H1 (cell line): ENCODE results near the gene DNM1L. TPM values are rescaled to one million over a fixed set of nuclear protein-coding genes. Genes with fewer than 3 reads are reported as not detected.

Experiments used
- CTCF ChIA-PET: fragments of 300-600 bp; sonication (Branson Sonifier 250); formaldehyde crosslinking; loops from one replicate; lab custom pipeline; 2021; ENCODE audit not compliant: partially characterized antibody; lab: Charles Lee
- POLR2A ChIA-PET: fragments of 300-600 bp; sonication (Branson Sonifier 250); formaldehyde crosslinking; loops from one replicate; lab custom pipeline; 2021; ENCODE audit warnings: inconsistent platforms; ENCODE audit not compliant: partially characterized antibody; lab: Charles Lee
- DNase-seq, 2 experiments: peaks; one replicate each; pipeline versions ENCODE4 v3.0.0 to v3.0.0-alpha.2; 2010 to 2022; ENCODE audit warnings: low spot score in 2 of 2, low read depth in 1 of 2, mixed read lengths in 1 of 2
- FAIRE-seq: peaks from 2 replicates; lab custom pipeline; 2011; peaks lifted over from hg19 to GRCh38; lab: Jason Lieb, UNC
- H2AFZ ChIP-seq: 2 replicates; pipeline ENCODE4 v1.8.1; 2012; ENCODE audit warnings: low read length, inconsistent platforms
- H2AK5ac ChIP-seq: 2 replicates; pipeline ENCODE4 v1.6.1; 2013; ENCODE audit warnings: low read depth, low read length
- H2BK120ac ChIP-seq: replicated peaks from 2 replicates; pipeline ENCODE3; 2013; ENCODE audit warnings: low read depth, low read length, inconsistent platforms
- H2BK12ac ChIP-seq: 2 replicates; pipeline ENCODE4 v1.6.1; 2013; ENCODE audit warnings: low read depth, low read length
- H2BK15ac ChIP-seq: 2 replicates; pipeline ENCODE4 v1.6.1; 2013; ENCODE audit warnings: low read length
- H2BK20ac ChIP-seq: 2 replicates; pipeline ENCODE4 v1.6.1; 2013; ENCODE audit warnings: low read length
- H2BK5ac ChIP-seq: 2 replicates; pipeline ENCODE4 v1.6.1; 2013; ENCODE audit warnings: low read depth, low read length
- H3K14ac ChIP-seq: 2 replicates; pipeline ENCODE4 v1.6.1; 2013; ENCODE audit warnings: inconsistent platforms; ENCODE audit not compliant: insufficient read length
- H3K18ac ChIP-seq: 2 replicates; pipeline ENCODE4 v1.6.1; 2013; ENCODE audit warnings: low read length; ENCODE audit errors: extremely low read depth
- H3K23ac ChIP-seq: 2 replicates; pipeline ENCODE4 v1.6.1; 2013; ENCODE audit warnings: inconsistent platforms; ENCODE audit not compliant: insufficient read length
- H3K23me2 ChIP-seq: 2 replicates; pipeline ENCODE4 v1.6.1; 2013; ENCODE audit warnings: low read depth, low read length
- H3K27ac ChIP-seq: 2 replicates; pipeline ENCODE4 v1.6.1; 2011; ENCODE audit warnings: low read depth, low read length, inconsistent platforms
- H3K27me3 ChIP-seq, 4 experiments: replicated peaks in 1 of 4; 1 replicate in 1 of 4; 2 replicates in 3 of 4; pipeline versions ENCODE4 v1.6.1 to v1.8.1; 2011 to 2013; ENCODE audit warnings: low read length in 3 of 4, mild to moderate bottlenecking in 3 of 4, inconsistent platforms in 2 of 4, mixed read lengths in 2 of 4, moderate library complexity in 1 of 4; ENCODE audit not compliant: control insufficient read depth in 3 of 4, insufficient read depth in 3 of 4; ENCODE audit errors: extremely low read depth in 1 of 4
- H3K36me3 ChIP-seq, 4 experiments: 2 replicates each; pipeline versions ENCODE4 v1.6.1 to v1.8.1; 2011 to 2013; ENCODE audit warnings: mild to moderate bottlenecking in 4 of 4, low read length in 3 of 4, moderate library complexity in 2 of 4, control low read depth in 1 of 4, inconsistent platforms in 1 of 4; ENCODE audit not compliant: insufficient read depth in 4 of 4, control insufficient read depth in 2 of 4
- H3K4ac ChIP-seq: replicated peaks from 2 replicates; pipeline ENCODE3; 2013; ENCODE audit warnings: low read length, low read depth, mixed read lengths, inconsistent platforms; ENCODE audit not compliant: insufficient read length
- H3K4me1 ChIP-seq, 4 experiments: replicated peaks in 1 of 4; 1 replicate in 1 of 4; 2 replicates in 3 of 4; pipeline versions ENCODE4 v1.6.1 to v1.8.1; 2011 to 2013; ENCODE audit warnings: low read length in 3 of 4, inconsistent platforms in 2 of 4, mixed read lengths in 1 of 4; ENCODE audit not compliant: insufficient read depth in 4 of 4, control insufficient read depth in 3 of 4
- H3K4me2 ChIP-seq, 2 experiments: 2 replicates each; pipeline versions ENCODE4 v1.6.1 to v1.8.1; 2011 to 2013; ENCODE audit warnings: low read depth in 2 of 2, low read length in 2 of 2, control low read depth in 1 of 2, inconsistent platforms in 1 of 2, mild to moderate bottlenecking in 1 of 2; ENCODE audit not compliant: insufficient read depth in 1 of 2
- H3K4me3 ChIP-seq, 4 experiments: fragments of 200-600, 300-600 bp in 1 of 4; sonication (generic), shearing (Covaris generic), sonication (Bioruptor Twin) in 1 of 4; 2 replicates each; pipeline versions ENCODE4 v1.5.1 to v1.8.1; 2011 to 2016; ENCODE audit warnings: low read length in 4 of 4, low read depth in 3 of 4, control low read depth in 2 of 4, inconsistent platforms in 2 of 4, mild to moderate bottlenecking in 2 of 4, mixed read lengths in 1 of 4, moderate library complexity in 1 of 4; ENCODE audit not compliant: insufficient read depth in 2 of 4; ENCODE audit errors: extremely low read depth in 1 of 4
- H3K56ac ChIP-seq: replicated peaks from 2 replicates; pipeline ENCODE3; 2013; ENCODE audit warnings: low read depth, mild to moderate bottlenecking, mixed read lengths, low read length, inconsistent platforms; ENCODE audit not compliant: insufficient read length
- H3K79me1 ChIP-seq: 2 replicates; pipeline ENCODE4 v1.6.1; 2013; ENCODE audit warnings: low read depth, low read length, control low read depth
- H3K79me2 ChIP-seq, 2 experiments: 2 replicates each; pipeline versions ENCODE4 v1.6.1 to v1.8.1; 2012 to 2013; ENCODE audit warnings: low read length in 2 of 2, mild to moderate bottlenecking in 2 of 2, inconsistent platforms in 1 of 2; ENCODE audit not compliant: insufficient read depth in 2 of 2, control insufficient read depth in 1 of 2
- H3K9ac ChIP-seq, 4 experiments: replicated peaks in 1 of 4; 1 replicate in 1 of 4; 2 replicates in 3 of 4; pipeline versions ENCODE4 v1.6.1 to v1.8.1; 2011 to 2013; ENCODE audit warnings: low read depth in 3 of 4, low read length in 3 of 4, control low read depth in 2 of 4, mild to moderate bottlenecking in 2 of 4, moderate library complexity in 2 of 4, inconsistent platforms in 1 of 4; ENCODE audit errors: extremely low read depth in 1 of 4
- H3K9me3 ChIP-seq, 2 experiments: 2 replicates each; pipeline versions ENCODE4 v1.6.1 to v1.8.1; 2012 to 2013; ENCODE audit warnings: mild to moderate bottlenecking in 2 of 2, moderate library complexity in 2 of 2, control low read depth in 1 of 2, inconsistent platforms in 1 of 2, low read depth in 1 of 2, low read length in 1 of 2, mixed read lengths in 1 of 2; ENCODE audit not compliant: insufficient read depth in 2 of 2
- H4K20me1 ChIP-seq, 2 experiments: replicated peaks in 1 of 2; 2 replicates each; pipeline versions ENCODE3 to v1.8.1; 2011 to 2013; ENCODE audit warnings: inconsistent platforms in 2 of 2, low read length in 2 of 2, mild to moderate bottlenecking in 1 of 2; ENCODE audit not compliant: insufficient read depth in 2 of 2, control insufficient read depth in 1 of 2
- H4K5ac ChIP-seq: 2 replicates; pipeline ENCODE4 v1.6.1; 2013; ENCODE audit warnings: low read length, low read depth, mixed read lengths, inconsistent platforms; ENCODE audit not compliant: insufficient read length
- H4K8ac ChIP-seq: 2 replicates; pipeline ENCODE4 v1.8.0; 2013; ENCODE audit warnings: mild to moderate bottlenecking, moderate library complexity, low read length, inconsistent platforms; ENCODE audit not compliant: insufficient read depth; ENCODE audit errors: extremely low read depth
- H4K91ac ChIP-seq: replicated peaks from 2 replicates; pipeline ENCODE3; 2013; ENCODE audit warnings: low read length, mixed read lengths, inconsistent platforms; ENCODE audit not compliant: insufficient read length
- HDAC2 ChIP-seq, 2 experiments: fragments of 300-600 bp in 1 of 2; sonication (generic) in 1 of 2; IDR thresholded peaks; 2 replicates each; pipeline ENCODE4 v1.6.1; 2011 to 2012; ENCODE audit warnings: low read depth in 2 of 2, low read length in 2 of 2, mild to moderate bottlenecking in 2 of 2, moderate library complexity in 2 of 2, borderline replicate concordance in 1 of 2, inconsistent platforms in 1 of 2
- RBBP5 ChIP-seq: IDR thresholded peaks from 2 replicates; pipeline ENCODE4 v1.7.1; 2012; ENCODE audit warnings: low read depth, mild to moderate bottlenecking, inconsistent platforms, low read length, moderate library complexity, borderline replicate concordance
- SIRT6 ChIP-seq: IDR thresholded peaks from one replicate; pipeline ENCODE4 v1.7.1; 2012; ENCODE audit warnings: low read length, inconsistent platforms
- TAF1 ChIP-seq: IDR thresholded peaks from 2 replicates; pipeline ENCODE4 v1.6.1; 2011; ENCODE audit warnings: mild to moderate bottlenecking, low read depth, low read length
- WGBS, 2 experiments: shearing (Covaris generic) in 1 of 2; methylation state at CpG; one replicate each; pipeline versions ENCODE4 v1.1.6 to v1.1.7; 2013 to 2015; ENCODE audit warnings: low lambda C conversion rate in 2 of 2, mixed read lengths in 2 of 2, inconsistent platforms in 1 of 2, low coverage in 1 of 2, missing lambda C conversion rate in 1 of 2; ENCODE audit not compliant: insufficient replicate concordance in 2 of 2, insufficient coverage in 1 of 2, insufficient read length in 1 of 2; ENCODE audit errors: extremely low coverage in 1 of 2, missing lambda C conversion rate in 1 of 2; 5-methylcytosine and 5-hydroxymethylcytosine counted together
- polyA plus RNA-seq, 7 experiments: library from polyadenylated mRNA; depleted of rRNA in 3 of 7; stranded (reverse) in 5 of 7; unstranded in 2 of 7; fragments of >200 nt in 5 of 7; fragments of 200-250 nt in 2 of 7; gene quantifications; 1 replicate in 5 of 7; 2 replicates in 1 of 7; 4 replicates in 1 of 7; pipeline versions ENCODE4 v1.2.1 to v1.2.3, GENCODE V29; 2011 to 2013; ENCODE audit warnings: missing spikeins in 2 of 7, mixed read lengths in 2 of 7
- total RNA-seq: library from RNA; stranded (reverse); fragmentation: NEBNext Ultra II Directional; extraction: Animal tissue kit (Norgen Biotek cat#: 25700); gene quantifications from 2 replicates; pipeline ENCODE4 v1.2.1, GENCODE V29; 2021

The DNM1L gene
- total and polyA plus RNA-seq, 2 of the 8 experiments (the other 6 are each of a cell fraction or from before 2014, with no cell fraction given), result 23.7 to 93.9 TPM

DNA sequence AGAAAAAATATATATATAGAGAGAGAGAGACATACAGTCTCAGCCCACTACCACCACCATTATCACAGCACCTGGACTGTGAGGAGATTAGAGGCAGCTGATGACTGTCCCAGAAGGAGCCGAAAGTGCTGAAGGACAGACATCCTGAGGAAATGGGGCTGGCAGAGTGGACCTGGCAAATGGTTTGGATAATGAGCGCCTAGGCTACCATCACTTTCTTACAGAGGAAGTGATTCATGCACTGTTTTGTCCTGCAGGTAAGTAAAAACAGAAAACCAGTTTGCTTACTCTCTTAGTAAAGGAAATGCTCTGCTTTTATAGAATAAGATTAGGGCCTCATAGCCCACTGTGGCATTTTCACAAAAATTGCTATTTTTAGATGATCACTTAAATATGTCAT is 28.6 kb upstream of the DNM1L start:
- no peak overlapping the region for H2BK20ac ChIP-seq
- no peak overlapping the region for H3K18ac ChIP-seq
- ChIA-PET POLR2A (interaction anchor here (0.6 kb wide), 1 partner anchor 247 kb away, joined by 3 read pairs; no protein-coding TSS in a partner anchor), CTCF (interaction anchor here (1.2 kb wide), 1 partner anchor 22 kb away, joined by 6 read pairs; no protein-coding TSS in a partner anchor)
- no peak overlapping the region for H2BK5ac ChIP-seq
- H4K20me1 ChIP-seq, result no peaks in the 10 kb centered on the region
- H3K79me1 ChIP-seq, result no peaks in the 10 kb centered on the region
- H3K56ac ChIP-seq, result no peak overlapping the region
- TF ChIP-seq HDAC2 (IDR thresholded peaks at IDR 0.05; ENCODE audit: borderline replicate concordance in 1 of 2, low read depth in 2 of 2, low read length in 2 of 2) (no peak), RBBP5 (no peak), SIRT6 (no peak), TAF1 (no peak)
- H3K4ac ChIP-seq, result no peak overlapping the region
- no peak overlapping the region for H4K91ac ChIP-seq
- no peaks in the 10 kb centered on the region for H3K4me1 ChIP-seq
- no peaks in the 10 kb centered on the region for H3K79me2 ChIP-seq
- H3K27ac ChIP-seq, result no peak overlapping the region
- peak in 1 of 2 experiments; percentile 33 for DNase-seq
- H3K9me3 ChIP-seq, result no peaks in the 10 kb centered on the region
- H3K23me2 ChIP-seq, result no peaks in the 10 kb centered on the region
- H3K9ac ChIP-seq, result no peak overlapping the region
- H2BK120ac ChIP-seq, result no peak overlapping the region
- no peak overlapping the region for H3K14ac ChIP-seq
- no peak overlapping the region for H2AFZ ChIP-seq
- H3K36me3 ChIP-seq, result no peaks in the 10 kb centered on the region; a peak in 1 of 8 replicates
- no peak overlapping the region for H3K23ac ChIP-seq
- H3K4me3 ChIP-seq, result no peak overlapping the region
- no peak overlapping the region for H4K8ac ChIP-seq
- no peak overlapping the region for H2BK12ac ChIP-seq
- WGBS, 2 experiments, result 67% methylated on average over 2 of the region's 2 CpGs; no CpG with 5 or more reads in 1 of the 2 experiments
- H2BK15ac ChIP-seq, result no peak overlapping the region
- no peak overlapping the region for H2AK5ac ChIP-seq
- FAIRE-seq, result no peak
- H3K27me3 ChIP-seq, result no peaks in the 10 kb centered on the region
- no peak overlapping the region for H4K5ac ChIP-seq
- no peak overlapping the region for H3K4me2 ChIP-seq
